D721Med (cell line): ENCODE measurements around the gene BLNK.

Experiments
- DNase-seq: peaks from one replicate; pipeline ENCODE4 v3.0.0; 2011; ENCODE audit warnings: low spot score; ENCODE audit not compliant: insufficient read length
- FAIRE-seq: peaks from 2 replicates; lab custom pipeline; 2011; peaks lifted over from hg19 to GRCh38; lab: Jason Lieb, UNC
- TF ChIP-seq, protein P1 (sequence below): IDR thresholded peaks from 2 replicates; pipeline ENCODE4 v1.5.1; 2012; ENCODE audit warnings: mild to moderate bottlenecking, control low read depth; ENCODE audit not compliant: insufficient read depth; ENCODE audit errors: missing control alignments

The BLNK gene

GRCh38 chr10:96268341-96268909 lies 2.9 kb downstream of the BLNK start:
- DNase-seq: no peak
- TF ChIP-seq, protein P1, sequence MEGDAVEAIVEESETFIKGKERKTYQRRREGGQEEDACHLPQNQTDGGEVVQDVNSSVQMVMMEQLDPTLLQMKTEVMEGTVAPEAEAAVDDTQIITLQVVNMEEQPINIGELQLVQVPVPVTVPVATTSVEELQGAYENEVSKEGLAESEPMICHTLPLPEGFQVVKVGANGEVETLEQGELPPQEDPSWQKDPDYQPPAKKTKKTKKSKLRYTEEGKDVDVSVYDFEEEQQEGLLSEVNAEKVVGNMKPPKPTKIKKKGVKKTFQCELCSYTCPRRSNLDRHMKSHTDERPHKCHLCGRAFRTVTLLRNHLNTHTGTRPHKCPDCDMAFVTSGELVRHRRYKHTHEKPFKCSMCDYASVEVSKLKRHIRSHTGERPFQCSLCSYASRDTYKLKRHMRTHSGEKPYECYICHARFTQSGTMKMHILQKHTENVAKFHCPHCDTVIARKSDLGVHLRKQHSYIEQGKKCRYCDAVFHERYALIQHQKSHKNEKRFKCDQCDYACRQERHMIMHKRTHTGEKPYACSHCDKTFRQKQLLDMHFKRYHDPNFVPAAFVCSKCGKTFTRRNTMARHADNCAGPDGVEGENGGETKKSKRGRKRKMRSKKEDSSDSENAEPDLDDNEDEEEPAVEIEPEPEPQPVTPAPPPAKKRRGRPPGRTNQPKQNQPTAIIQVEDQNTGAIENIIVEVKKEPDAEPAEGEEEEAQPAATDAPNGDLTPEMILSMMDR: no peak
- FAIRE-seq: no peak

GRCh38 chr10:96267234-96267705 lies 4.1 kb downstream of the BLNK start:
- FAIRE-seq (no peak), DNase-seq (no peak)
- TF ChIP-seq, protein P1: no peak

- DNase-seq: no peak
- TF ChIP-seq, protein P1: no peak
- FAIRE-seq: no peak
Observed at GRCh38 chr10:96266118-96266770, 5.1 kb downstream of the BLNK start.

DNA sequence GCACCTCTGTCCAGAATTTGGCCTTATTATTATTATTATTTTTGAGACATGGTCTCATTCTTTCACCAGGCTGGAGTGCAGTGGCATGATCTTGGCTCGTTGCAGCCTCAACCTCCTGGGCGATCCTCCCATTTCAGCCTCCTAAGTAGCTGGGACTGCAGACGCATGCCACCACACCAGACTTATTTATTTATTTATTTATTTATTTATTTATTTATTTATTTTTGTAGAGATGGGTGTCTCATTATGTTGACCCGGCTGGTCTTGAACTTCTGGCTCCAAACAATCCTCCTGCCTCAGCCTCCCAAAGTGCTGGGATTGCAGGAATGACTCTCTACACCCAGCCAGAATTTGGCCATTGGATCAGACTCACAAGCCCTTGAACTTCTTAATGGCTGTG lies 6.4 kb downstream of the BLNK start:
- FAIRE-seq: no peak
- no peak for DNase-seq

GRCh38 chr10:96263669-96264068 lies 7.7 kb downstream of the BLNK start:
- TF ChIP-seq, protein P1: no peak
- DNase-seq (no peak), FAIRE-seq (no peak)

More for the DNA sequence above, 6.4 kb downstream of the BLNK start:
- TF ChIP-seq, protein P1: no peak

DNA sequence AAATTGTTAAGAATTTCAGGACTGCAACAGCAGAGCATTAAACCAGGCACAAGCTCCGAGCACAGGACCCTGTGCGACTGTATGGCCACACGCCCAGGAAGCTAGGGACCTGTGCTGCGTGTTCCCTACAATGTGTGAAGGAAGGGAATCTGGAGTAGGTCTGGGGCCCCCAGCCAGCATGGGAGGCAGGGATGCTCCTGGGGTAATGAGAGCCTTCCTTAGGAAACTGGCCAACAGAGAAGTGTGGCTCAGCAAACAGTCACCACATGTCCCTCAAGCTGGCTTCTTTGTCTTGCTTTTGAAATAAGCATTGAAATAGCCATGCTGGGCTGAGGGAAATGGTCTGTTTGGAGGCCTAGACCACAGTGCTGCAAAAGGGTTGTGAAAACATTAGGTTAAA lies 8.2 kb downstream of the BLNK start:
- no peak for FAIRE-seq
- no peak for DNase-seq
- TF ChIP-seq, protein P1: no peak

DNA sequence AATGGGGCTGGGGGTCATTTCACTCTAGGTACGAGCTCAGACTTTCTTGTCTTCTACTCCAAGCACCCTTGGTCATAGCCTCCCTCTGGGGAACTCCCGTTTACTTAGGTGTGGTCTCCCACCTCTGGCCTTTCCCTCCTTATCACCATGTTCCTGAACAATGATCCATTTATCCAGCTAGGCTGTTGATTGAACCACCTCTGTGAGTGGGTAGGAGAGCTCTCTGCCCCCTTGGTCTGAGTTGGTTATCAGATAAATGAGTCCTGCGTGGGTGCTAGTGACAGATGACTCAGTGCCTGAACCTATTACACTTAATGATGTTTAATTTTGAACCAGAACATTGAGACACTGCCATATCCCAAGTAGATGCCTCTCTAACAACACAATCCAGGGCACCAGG lies 9.4 kb downstream of the BLNK start:
- no peak for DNase-seq
- TF ChIP-seq, protein P1: no peak
- no peak for FAIRE-seq
